H1 (cell line): ENCODE data around the gene SUGP2. TPM values are rescaled to one million over a fixed set of nuclear protein-coding genes. Genes with fewer than 3 reads are reported as not detected.

Experiments used
- CTCF ChIA-PET: fragments of 300-600 bp; sonication (Branson Sonifier 250); formaldehyde crosslinking; loops from one replicate; lab custom pipeline; 2021; ENCODE audit not compliant: partially characterized antibody; lab: Charles Lee
- POLR2A ChIA-PET: fragments of 300-600 bp; sonication (Branson Sonifier 250); formaldehyde crosslinking; loops from one replicate; lab custom pipeline; 2021; ENCODE audit warnings: inconsistent platforms; ENCODE audit not compliant: partially characterized antibody; lab: Charles Lee
- DNase-seq, 2 experiments: peaks; one replicate each; pipeline versions ENCODE4 v3.0.0 to v3.0.0-alpha.2; 2010 to 2022; ENCODE audit warnings: low spot score in 2 of 2, low read depth in 1 of 2, mixed read lengths in 1 of 2
- FAIRE-seq: peaks from 2 replicates; lab custom pipeline; 2011; peaks lifted over from hg19 to GRCh38; lab: Jason Lieb, UNC
- H2AFZ ChIP-seq: 2 replicates; pipeline ENCODE4 v1.8.1; 2012; ENCODE audit warnings: low read length, inconsistent platforms
- H2AK5ac ChIP-seq: 2 replicates; pipeline ENCODE4 v1.6.1; 2013; ENCODE audit warnings: low read depth, low read length
- H2BK120ac ChIP-seq: replicated peaks from 2 replicates; pipeline ENCODE3; 2013; ENCODE audit warnings: low read depth, low read length, inconsistent platforms
- H2BK12ac ChIP-seq: 2 replicates; pipeline ENCODE4 v1.6.1; 2013; ENCODE audit warnings: low read depth, low read length
- H2BK15ac ChIP-seq: 2 replicates; pipeline ENCODE4 v1.6.1; 2013; ENCODE audit warnings: low read length
- H2BK20ac ChIP-seq: 2 replicates; pipeline ENCODE4 v1.6.1; 2013; ENCODE audit warnings: low read length
- H2BK5ac ChIP-seq: 2 replicates; pipeline ENCODE4 v1.6.1; 2013; ENCODE audit warnings: low read depth, low read length
- H3K14ac ChIP-seq: 2 replicates; pipeline ENCODE4 v1.6.1; 2013; ENCODE audit warnings: inconsistent platforms; ENCODE audit not compliant: insufficient read length
- H3K18ac ChIP-seq: 2 replicates; pipeline ENCODE4 v1.6.1; 2013; ENCODE audit warnings: low read length; ENCODE audit errors: extremely low read depth
- H3K23ac ChIP-seq: 2 replicates; pipeline ENCODE4 v1.6.1; 2013; ENCODE audit warnings: inconsistent platforms; ENCODE audit not compliant: insufficient read length
- H3K23me2 ChIP-seq: 2 replicates; pipeline ENCODE4 v1.6.1; 2013; ENCODE audit warnings: low read depth, low read length
- H3K27ac ChIP-seq: 2 replicates; pipeline ENCODE4 v1.6.1; 2011; ENCODE audit warnings: low read depth, low read length, inconsistent platforms
- H3K27me3 ChIP-seq, 4 experiments: replicated peaks in 1 of 4; 1 replicate in 1 of 4; 2 replicates in 3 of 4; pipeline versions ENCODE4 v1.6.1 to v1.8.1; 2011 to 2013; ENCODE audit warnings: low read length in 3 of 4, mild to moderate bottlenecking in 3 of 4, inconsistent platforms in 2 of 4, mixed read lengths in 2 of 4, moderate library complexity in 1 of 4; ENCODE audit not compliant: control insufficient read depth in 3 of 4, insufficient read depth in 3 of 4; ENCODE audit errors: extremely low read depth in 1 of 4
- H3K36me3 ChIP-seq, 4 experiments: 2 replicates each; pipeline versions ENCODE4 v1.6.1 to v1.8.1; 2011 to 2013; ENCODE audit warnings: mild to moderate bottlenecking in 4 of 4, low read length in 3 of 4, moderate library complexity in 2 of 4, control low read depth in 1 of 4, inconsistent platforms in 1 of 4; ENCODE audit not compliant: insufficient read depth in 4 of 4, control insufficient read depth in 2 of 4
- H3K4ac ChIP-seq: replicated peaks from 2 replicates; pipeline ENCODE3; 2013; ENCODE audit warnings: low read length, low read depth, mixed read lengths, inconsistent platforms; ENCODE audit not compliant: insufficient read length
- H3K4me1 ChIP-seq, 4 experiments: replicated peaks in 1 of 4; 1 replicate in 1 of 4; 2 replicates in 3 of 4; pipeline versions ENCODE4 v1.6.1 to v1.8.1; 2011 to 2013; ENCODE audit warnings: low read length in 3 of 4, inconsistent platforms in 2 of 4, mixed read lengths in 1 of 4; ENCODE audit not compliant: insufficient read depth in 4 of 4, control insufficient read depth in 3 of 4
- H3K4me2 ChIP-seq, 2 experiments: 2 replicates each; pipeline versions ENCODE4 v1.6.1 to v1.8.1; 2011 to 2013; ENCODE audit warnings: low read depth in 2 of 2, low read length in 2 of 2, control low read depth in 1 of 2, inconsistent platforms in 1 of 2, mild to moderate bottlenecking in 1 of 2; ENCODE audit not compliant: insufficient read depth in 1 of 2
- H3K4me3 ChIP-seq, 4 experiments: fragments of 200-600, 300-600 bp in 1 of 4; sonication (generic), shearing (Covaris generic), sonication (Bioruptor Twin) in 1 of 4; 2 replicates each; pipeline versions ENCODE4 v1.5.1 to v1.8.1; 2011 to 2016; ENCODE audit warnings: low read length in 4 of 4, low read depth in 3 of 4, control low read depth in 2 of 4, inconsistent platforms in 2 of 4, mild to moderate bottlenecking in 2 of 4, mixed read lengths in 1 of 4, moderate library complexity in 1 of 4; ENCODE audit not compliant: insufficient read depth in 2 of 4; ENCODE audit errors: extremely low read depth in 1 of 4
- H3K56ac ChIP-seq: replicated peaks from 2 replicates; pipeline ENCODE3; 2013; ENCODE audit warnings: low read depth, mild to moderate bottlenecking, mixed read lengths, low read length, inconsistent platforms; ENCODE audit not compliant: insufficient read length
- H3K79me1 ChIP-seq: 2 replicates; pipeline ENCODE4 v1.6.1; 2013; ENCODE audit warnings: low read depth, low read length, control low read depth
- H3K79me2 ChIP-seq, 2 experiments: 2 replicates each; pipeline versions ENCODE4 v1.6.1 to v1.8.1; 2012 to 2013; ENCODE audit warnings: low read length in 2 of 2, mild to moderate bottlenecking in 2 of 2, inconsistent platforms in 1 of 2; ENCODE audit not compliant: insufficient read depth in 2 of 2, control insufficient read depth in 1 of 2
- H3K9ac ChIP-seq, 4 experiments: replicated peaks in 1 of 4; 1 replicate in 1 of 4; 2 replicates in 3 of 4; pipeline versions ENCODE4 v1.6.1 to v1.8.1; 2011 to 2013; ENCODE audit warnings: low read depth in 3 of 4, low read length in 3 of 4, control low read depth in 2 of 4, mild to moderate bottlenecking in 2 of 4, moderate library complexity in 2 of 4, inconsistent platforms in 1 of 4; ENCODE audit errors: extremely low read depth in 1 of 4
- H3K9me3 ChIP-seq, 2 experiments: 2 replicates each; pipeline versions ENCODE4 v1.6.1 to v1.8.1; 2012 to 2013; ENCODE audit warnings: mild to moderate bottlenecking in 2 of 2, moderate library complexity in 2 of 2, control low read depth in 1 of 2, inconsistent platforms in 1 of 2, low read depth in 1 of 2, low read length in 1 of 2, mixed read lengths in 1 of 2; ENCODE audit not compliant: insufficient read depth in 2 of 2
- H4K20me1 ChIP-seq, 2 experiments: replicated peaks in 1 of 2; 2 replicates each; pipeline versions ENCODE3 to v1.8.1; 2011 to 2013; ENCODE audit warnings: inconsistent platforms in 2 of 2, low read length in 2 of 2, mild to moderate bottlenecking in 1 of 2; ENCODE audit not compliant: insufficient read depth in 2 of 2, control insufficient read depth in 1 of 2
- H4K5ac ChIP-seq: 2 replicates; pipeline ENCODE4 v1.6.1; 2013; ENCODE audit warnings: low read length, low read depth, mixed read lengths, inconsistent platforms; ENCODE audit not compliant: insufficient read length
- H4K8ac ChIP-seq: 2 replicates; pipeline ENCODE4 v1.8.0; 2013; ENCODE audit warnings: mild to moderate bottlenecking, moderate library complexity, low read length, inconsistent platforms; ENCODE audit not compliant: insufficient read depth; ENCODE audit errors: extremely low read depth
- H4K91ac ChIP-seq: replicated peaks from 2 replicates; pipeline ENCODE3; 2013; ENCODE audit warnings: low read length, mixed read lengths, inconsistent platforms; ENCODE audit not compliant: insufficient read length
- CBX8 ChIP-seq: fragments of 300-800, 300-1000 bp; sonication (generic); IDR thresholded peaks from 2 replicates; pipeline ENCODE4 v1.7.1; 2016; ENCODE audit warnings: low read depth, low read length, borderline replicate concordance
- CTBP2 ChIP-seq: IDR thresholded peaks from 2 replicates; pipeline ENCODE4 v1.7.0; 2011; ENCODE audit warnings: borderline replicate concordance, mild to moderate bottlenecking, moderate library complexity, mixed read lengths, low read length; ENCODE audit not compliant: insufficient read depth, insufficient read length
- GABPA ChIP-seq: IDR thresholded peaks from 2 replicates; pipeline ENCODE4 v1.6.1; 2011; ENCODE audit warnings: mild to moderate bottlenecking, low read length, moderate library complexity, borderline replicate concordance; ENCODE audit not compliant: insufficient read depth
- JUN ChIP-seq: IDR thresholded peaks from 2 replicates; pipeline ENCODE4 v1.6.1; 2011; ENCODE audit warnings: low read depth, mild to moderate bottlenecking, improper control_type of control experiment, low read length
- JUND ChIP-seq: IDR thresholded peaks from 2 replicates; pipeline ENCODE4 v1.6.1; 2011; ENCODE audit warnings: mild to moderate bottlenecking, improper control_type of control experiment, low read length
- KDM1A ChIP-seq: fragments of 200-600, 300-600 bp; sonication (generic); IDR thresholded peaks from 2 replicates; pipeline ENCODE4 v1.7.1; 2016; ENCODE audit warnings: mild to moderate bottlenecking, low read length, borderline replicate concordance
- POLR2AphosphoS5 ChIP-seq: IDR thresholded peaks from 2 replicates; pipeline ENCODE4 v1.6.1; 2011; ENCODE audit warnings: low read depth, low read length
- POU5F1 ChIP-seq: IDR thresholded peaks from 2 replicates; pipeline ENCODE4 v1.6.1; 2011; ENCODE audit warnings: low read depth, mild to moderate bottlenecking, low read length, moderate library complexity
- RBBP5 ChIP-seq: IDR thresholded peaks from 2 replicates; pipeline ENCODE4 v1.7.1; 2012; ENCODE audit warnings: low read depth, mild to moderate bottlenecking, inconsistent platforms, low read length, moderate library complexity, borderline replicate concordance
- RFX5 ChIP-seq: IDR thresholded peaks from 2 replicates; pipeline ENCODE4 v1.6.1; 2011; ENCODE audit warnings: low read depth, low read length, improper control_type of control experiment, borderline replicate concordance
- SIN3A ChIP-seq, 2 experiments: IDR thresholded peaks in 1 of 2; conservative IDR thresholded peaks in 1 of 2; 2 replicates each; pipeline ENCODE4 v1.6.1; 2011 to 2012; ENCODE audit warnings: low read length in 2 of 2, improper control_type of control experiment in 1 of 2, low read depth in 1 of 2, mild to moderate bottlenecking in 1 of 2
- YY1 ChIP-seq: IDR thresholded peaks from 2 replicates; pipeline ENCODE4 v1.6.1; 2011; ENCODE audit warnings: low read depth, mild to moderate bottlenecking, low read length
- WGBS, 2 experiments: shearing (Covaris generic) in 1 of 2; methylation state at CpG; one replicate each; pipeline versions ENCODE4 v1.1.6 to v1.1.7; 2013 to 2015; ENCODE audit warnings: low lambda C conversion rate in 2 of 2, mixed read lengths in 2 of 2, inconsistent platforms in 1 of 2, low coverage in 1 of 2, missing lambda C conversion rate in 1 of 2; ENCODE audit not compliant: insufficient replicate concordance in 2 of 2, insufficient coverage in 1 of 2, insufficient read length in 1 of 2; ENCODE audit errors: extremely low coverage in 1 of 2, missing lambda C conversion rate in 1 of 2; 5-methylcytosine and 5-hydroxymethylcytosine counted together
- polyA plus RNA-seq, 7 experiments: library from polyadenylated mRNA; depleted of rRNA in 3 of 7; stranded (reverse) in 5 of 7; unstranded in 2 of 7; fragments of >200 nt in 5 of 7; fragments of 200-250 nt in 2 of 7; gene quantifications; 1 replicate in 5 of 7; 2 replicates in 1 of 7; 4 replicates in 1 of 7; pipeline versions ENCODE4 v1.2.1 to v1.2.3, GENCODE V29; 2011 to 2013; ENCODE audit warnings: missing spikeins in 2 of 7, mixed read lengths in 2 of 7
- total RNA-seq: library from RNA; stranded (reverse); fragmentation: NEBNext Ultra II Directional; extraction: Animal tissue kit (Norgen Biotek cat#: 25700); gene quantifications from 2 replicates; pipeline ENCODE4 v1.2.1, GENCODE V29; 2021
- TF ChIP-seq, protein P1 (sequence below): IDR thresholded peaks from 2 replicates; pipeline ENCODE4 v1.6.1; 2011; ENCODE audit warnings: low read depth, mild to moderate bottlenecking, low read length; ENCODE audit not compliant: insufficient read depth

The SUGP2 gene
- total and polyA plus RNA-seq, 2 of the 8 experiments (the other 6 are each of a cell fraction or from before 2014, with no cell fraction given), result 57.7 to 114 TPM

DNA sequence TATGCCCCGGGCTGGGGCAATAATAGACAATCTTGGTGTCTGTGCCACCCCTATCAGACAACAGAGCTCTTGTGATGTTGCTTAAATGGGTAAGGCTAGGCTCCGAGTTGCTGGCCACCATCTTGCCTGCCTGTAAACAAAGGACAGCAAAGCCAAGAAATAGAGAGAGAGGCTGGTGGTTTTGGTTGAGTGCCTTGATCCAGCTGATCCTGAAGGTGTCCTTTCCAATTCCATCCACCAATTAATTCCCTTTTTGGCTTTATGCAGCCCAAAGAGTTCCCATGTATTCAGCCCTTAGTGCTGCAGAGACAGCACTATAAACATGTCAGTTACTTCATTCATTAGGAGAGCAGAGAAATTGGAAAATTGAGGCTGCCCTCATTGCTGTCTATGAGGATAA lies 50.6 kb downstream of the SUGP2 start:
- Histone ChIP-seq H3K4me2 (no peak overlapping the region), H3K27me3 (peaks cover 0 to 2% (median 0%) of the 10 kb centered on the region in 4 experiments; a peak in 1 of 7 replicates), H2BK20ac (no peak overlapping the region), H2AK5ac (no peak overlapping the region), H3K23me2 (no peaks in the 10 kb centered on the region), H2AFZ (no peak overlapping the region), H3K4me1 (0 out of 7 replicates have a peak, but pooled peaks cover 0 to 3% (median 0%) of the 10 kb centered on the region in 4 experiments), H2BK120ac (no peak overlapping the region), H3K36me3 (no peaks in the 10 kb centered on the region), H3K27ac (no peak overlapping the region), H4K20me1 (peaks cover 0 to 2% of the 10 kb centered on the region in 2 experiments), H3K23ac (no peak overlapping the region), H2BK5ac (no peak overlapping the region), H3K56ac (no peak overlapping the region), H3K9me3 (no peaks in the 10 kb centered on the region), H3K18ac (no peak overlapping the region), H3K79me1 (no peaks in the 10 kb centered on the region), H4K91ac (no peak overlapping the region), H3K4ac (no peak overlapping the region), H2BK12ac (no peak overlapping the region), H4K5ac (no peak overlapping the region), H3K79me2 (no peaks in the 10 kb centered on the region), H3K14ac (no peak overlapping the region), H4K8ac (no peak overlapping the region), H2BK15ac (no peak overlapping the region), H3K9ac (no peak overlapping the region), H3K4me3 (no peak overlapping the region)
- WGBS, 2 experiments, result 83% methylated on average over 2 of the region's 2 CpGs; no CpG with 5 or more reads in 1 of the 2 experiments
- DNase-seq (no peak), FAIRE-seq (no peak)
- CTCF ChIA-PET, result interaction anchor here (0.6 to 1.6 kb wide), 10 partner anchors 9 to 379 kb away, joined by 3 to 7 read pairs (median 3); no protein-coding TSS in a partner anchor
- POLR2A ChIA-PET, result no interaction called here
- TF ChIP-seq GABPA, result no peak
- no peak for TF ChIP-seq KDM1A
- no peak for TF ChIP-seq RFX5
- no peak for TF ChIP-seq RBBP5
- no peak for TF ChIP-seq SIN3A (conservative IDR thresholded peaks at IDR 0.05 in 1 of 2, IDR thresholded peaks at IDR 0.05 in 1 of 2; ENCODE audit: low read depth in 1 of 2, low read length in 2 of 2)
- TF ChIP-seq, protein P1, sequence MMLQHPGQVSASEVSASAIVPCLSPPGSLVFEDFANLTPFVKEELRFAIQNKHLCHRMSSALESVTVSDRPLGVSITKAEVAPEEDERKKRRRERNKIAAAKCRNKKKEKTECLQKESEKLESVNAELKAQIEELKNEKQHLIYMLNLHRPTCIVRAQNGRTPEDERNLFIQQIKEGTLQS, result no peak
- no peak for TF ChIP-seq POLR2AphosphoS5
- TF ChIP-seq CTBP2, result no peak
- TF ChIP-seq YY1, result no peak
- TF ChIP-seq POU5F1, result no peak
- TF ChIP-seq CBX8, result no peak
- no peak for TF ChIP-seq JUN
- TF ChIP-seq JUND, result no peak
